Naive thymus-derived CD8-positive, alpha-beta T cell (primary cell): ENCODE data around the gene DLG2. TPM values are rescaled to one million over a fixed set of nuclear protein-coding genes. Genes with fewer than 3 reads are reported as not detected.

Source experiments
- ATAC-seq, 2 donors: fragments of 150-1000 bp; cut with Tn5 transposase in 1 of 2; sonication (Bioruptor Pico), chemical (Tn5 transposase) in 1 of 2; 1 replicate in 1 of 2; 2 replicates in 1 of 2; pipeline ENCODE4 v1.10.0; 2021; ENCODE audit warnings: mild to moderate bottlenecking in 2 of 2, moderate library complexity in 2 of 2
- POLR2A ChIA-PET: fragments of 350-600 bp; sonication (Branson Sonifier 250); formaldehyde crosslinking; loops from one replicate; lab custom pipeline; 2021; ENCODE audit warnings: antibody characterized with exemption; lab: Charles Lee
- DNase-seq, 10 donors: peaks; one replicate each; pipeline versions ENCODE4 v3.0.0 to v3.0.0-alpha.2; 2020 to 2022
- H3K27ac Mint-ChIP-seq, 10 donors: one replicate each; pipeline ENCODE4 v1.8.0; 2020 to 2022; ENCODE audit warnings: mild to moderate bottlenecking in 10 of 10, mixed read lengths in 10 of 10, moderate library complexity in 4 of 10, inconsistent platforms in 1 of 10
- H3K27me3 Mint-ChIP-seq, 5 donors: one replicate each; pipeline ENCODE4 v1.8.0; 2021 to 2022; ENCODE audit warnings: mixed read lengths in 5 of 5
- H3K36me3 Mint-ChIP-seq, 3 donors: one replicate each; pipeline ENCODE4 v1.8.0; 2020 to 2022; ENCODE audit warnings: mixed read lengths in 3 of 3, mild to moderate bottlenecking in 2 of 3, inconsistent platforms in 1 of 3
- H3K4me1 Mint-ChIP-seq, 4 donors: one replicate each; pipeline ENCODE4 v1.8.0; 2021 to 2022; ENCODE audit warnings: mixed read lengths in 4 of 4
- H3K4me3 Mint-ChIP-seq, 10 donors: one replicate each; pipeline ENCODE4 v1.8.0; 2020 to 2022; ENCODE audit warnings: mild to moderate bottlenecking in 10 of 10, mixed read lengths in 10 of 10, moderate library complexity in 6 of 10, inconsistent platforms in 1 of 10
- H3K9me3 Mint-ChIP-seq, 9 donors: one replicate each; pipeline ENCODE4 v1.8.0; 2020 to 2022; ENCODE audit warnings: mixed read lengths in 9 of 9, mild to moderate bottlenecking in 3 of 9, inconsistent platforms in 1 of 9, moderate library complexity in 1 of 9
- polyA plus RNA-seq, 3 donors: library from polyadenylated mRNA; unstranded; fragments of 300-500 nt; fragmentation: Illumina TruSeq; gene quantifications; one replicate each; pipeline ENCODE4 v1.2.3, GENCODE V29; 2021
- total RNA-seq, 8 experiments: library from RNA in 2 of 8; stranded (reverse) in 2 of 8; gene quantifications; one replicate each; pipeline ENCODE4 v1.2.3 and lab custom pipeline; 2021 to 2026

DLG2 gene
- total and polyA plus RNA-seq, 5 experiments from 2014 or later: 0.86 to 6.2 (median 2.5) TPM

DNA sequence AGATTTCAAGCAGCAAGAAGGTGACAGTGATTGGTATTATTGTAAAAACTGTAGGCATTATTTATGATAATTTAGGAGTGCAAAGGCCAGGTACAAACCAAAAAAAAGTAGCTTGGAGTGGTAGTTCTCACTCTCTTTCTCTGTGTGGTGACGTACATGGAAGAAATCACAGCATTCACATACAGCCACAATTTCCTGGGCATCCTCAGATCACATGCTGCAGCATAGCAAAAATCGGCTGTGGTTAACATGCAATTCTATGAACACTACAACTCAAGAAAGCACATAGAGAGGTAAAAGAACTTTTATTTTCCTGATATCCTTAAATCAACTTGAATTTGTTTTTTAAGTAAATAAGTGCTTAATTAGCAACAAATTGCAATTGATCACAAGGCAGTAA, 875.8 kb downstream of the DLG2 start:
- H3K36me3 Mint-ChIP-seq: peaks cover 0 to 4% (median 2%) of the 10 kb centered on the region in 3 donors
- peaks cover 0 to 4% (median 0%) of the 10 kb centered on the region in 4 donors for H3K4me1 Mint-ChIP-seq
- peaks cover 2 to 24% (median 12%) of the 10 kb centered on the region in 9 donors for H3K9me3 Mint-ChIP-seq
- DNase-seq (peak in 2 of 10 donors; percentile 3 to 7), ATAC-seq (no peak)
- POLR2A ChIA-PET: no interaction called here
- no peaks in the 10 kb centered on the region for H3K27me3 Mint-ChIP-seq
- no peak overlapping the region for H3K4me3 Mint-ChIP-seq
- no peak overlapping the region for H3K27ac Mint-ChIP-seq

DNA sequence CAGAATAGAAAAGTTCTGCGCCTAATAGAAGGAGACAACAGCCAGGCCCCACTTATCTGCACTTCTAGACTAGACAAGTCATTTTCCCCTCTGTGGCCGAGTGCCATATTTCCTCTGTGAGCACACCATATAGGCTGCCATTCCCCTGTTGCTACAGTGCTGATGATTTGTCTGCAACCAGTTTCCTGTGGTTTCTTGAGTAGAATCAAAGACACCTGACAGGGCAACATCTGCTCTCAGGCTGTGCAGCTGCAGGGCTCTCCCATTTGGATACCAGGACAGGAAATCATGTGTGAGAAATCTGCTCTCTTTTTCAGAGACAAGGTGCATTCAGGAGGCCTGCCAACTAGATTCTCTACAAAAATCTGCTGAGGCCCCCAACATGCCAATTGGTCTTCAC, 879.3 kb downstream of the DLG2 start:
- Mint-ChIP-seq H3K27ac (no peak overlapping the region), H3K4me3 (no peak overlapping the region), H3K4me1 (peaks cover 0 to 4% (median 0%) of the 10 kb centered on the region in 4 donors), H3K27me3 (no peaks in the 10 kb centered on the region), H3K9me3 (peaks cover 0 to 21% (median 11%) of the 10 kb centered on the region in 9 donors), H3K36me3 (peaks cover 0 to 4% (median 0%) of the 10 kb centered on the region in 3 donors)
- ATAC-seq: peak in 1 of 2 donors; percentile 30
- POLR2A ChIA-PET: no interaction called here
- DNase-seq: peak in 2 of 10 donors; percentile 3 to 6

DNA sequence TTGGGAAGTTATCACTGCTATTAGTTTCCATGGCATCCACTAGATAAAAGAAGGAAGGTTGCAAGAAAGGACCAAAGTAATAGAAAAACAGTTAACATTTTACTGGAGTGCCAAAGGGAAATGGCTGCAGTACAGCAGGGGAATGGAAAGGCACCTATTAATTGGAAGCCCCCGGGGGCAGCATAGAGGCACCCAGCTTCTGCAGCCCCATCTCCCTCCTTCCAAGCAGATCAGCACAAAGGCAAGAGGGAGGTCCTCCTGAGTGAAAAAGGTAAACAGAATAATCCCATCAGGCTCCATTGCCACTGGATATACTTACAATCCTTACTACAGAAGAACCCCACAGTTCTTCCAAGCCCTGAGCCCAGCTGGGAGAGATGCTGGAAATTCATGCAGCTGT, 887.1 kb downstream of the DLG2 start:
- Mint-ChIP-seq H3K36me3 (peaks cover 0 to 24% (median 9%) of the 10 kb centered on the region in 3 donors), H3K27me3 (no peaks in the 10 kb centered on the region), H3K9me3 (peaks cover 11 to 63% (median 30%) of the 10 kb centered on the region in 9 donors), H3K4me1 (no peaks in the 10 kb centered on the region), H3K4me3 (no peak overlapping the region), H3K27ac (no peak overlapping the region)
- POLR2A ChIA-PET: no interaction called here
- no peak for DNase-seq
- no peak for ATAC-seq

DNA sequence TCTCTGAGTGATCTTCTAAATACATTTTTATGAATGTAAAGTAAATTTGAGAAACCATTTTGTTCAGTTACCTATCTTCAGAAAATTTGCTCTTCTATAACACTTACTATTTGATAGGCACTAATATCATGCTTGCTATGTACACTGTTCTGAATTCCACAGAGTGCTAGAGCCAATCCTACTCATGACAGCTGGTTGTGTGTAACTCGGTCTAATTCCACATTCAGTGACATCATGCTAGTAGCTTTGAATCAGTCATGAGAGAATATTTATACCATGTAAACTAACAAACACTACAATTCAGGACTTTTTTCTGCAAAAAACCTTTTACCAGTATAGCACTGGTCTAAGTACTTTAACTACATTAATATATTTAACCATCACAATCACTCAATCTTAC, 902.9 kb downstream of the DLG2 start:
- H3K36me3 Mint-ChIP-seq: peaks cover 0 to 5% (median 3%) of the 10 kb centered on the region in 3 donors
- H3K27me3 Mint-ChIP-seq: peaks cover under 1 to 10% (median 7%) of the 10 kb centered on the region in 5 donors
- no peak overlapping the region for H3K27ac Mint-ChIP-seq
- H3K4me3 Mint-ChIP-seq: no peak overlapping the region
- ATAC-seq (no peak), DNase-seq (no peak)
- H3K9me3 Mint-ChIP-seq: peaks cover under 1 to 35% (median 11%) of the 10 kb centered on the region in 9 donors
- POLR2A ChIA-PET: no interaction called here
- H3K4me1 Mint-ChIP-seq: peaks cover 0 to 14% (median 8%) of the 10 kb centered on the region in 4 donors

DNA sequence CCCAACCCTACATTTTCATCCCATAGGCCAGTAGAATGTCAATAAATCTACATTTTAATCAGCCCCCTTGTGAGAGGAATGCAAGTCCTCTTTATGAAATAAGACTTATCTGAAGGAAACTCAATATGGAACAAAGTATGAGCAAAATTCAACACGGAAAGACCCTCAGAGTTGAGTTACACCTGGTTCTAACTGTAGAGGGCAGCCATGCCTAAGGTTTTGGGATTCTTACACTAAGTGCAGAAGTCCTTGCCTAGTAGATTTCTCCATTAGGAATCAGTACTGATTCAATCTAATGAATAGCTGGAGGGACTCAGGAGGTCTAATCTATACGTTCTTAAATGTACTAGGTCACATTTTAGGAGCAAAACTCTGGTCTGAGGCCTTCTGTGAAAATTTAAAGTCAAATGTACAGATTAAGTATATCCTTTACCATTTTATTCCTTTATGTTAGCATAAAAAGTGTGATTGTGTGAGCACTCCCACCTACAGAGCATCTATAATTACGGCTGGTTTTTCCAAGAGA, 904.5 kb downstream of the DLG2 start:
- POLR2A ChIA-PET: no interaction called here
- Mint-ChIP-seq H3K9me3 (peaks cover 0 to 28% (median 4%) of the 10 kb centered on the region in 9 donors), H3K4me3 (no peak overlapping the region), H3K36me3 (peaks cover 0 to 4% (median 0%) of the 10 kb centered on the region in 3 donors), H3K4me1 (peaks cover 0 to 14% (median 8%) of the 10 kb centered on the region in 4 donors), H3K27me3 (peaks cover 4 to 15% (median 7%) of the 10 kb centered on the region in 5 donors), H3K27ac (peak overlapping the region in 1 of 10 donors; percentile 25)
- no peak for ATAC-seq
- DNase-seq: no peak

DNA sequence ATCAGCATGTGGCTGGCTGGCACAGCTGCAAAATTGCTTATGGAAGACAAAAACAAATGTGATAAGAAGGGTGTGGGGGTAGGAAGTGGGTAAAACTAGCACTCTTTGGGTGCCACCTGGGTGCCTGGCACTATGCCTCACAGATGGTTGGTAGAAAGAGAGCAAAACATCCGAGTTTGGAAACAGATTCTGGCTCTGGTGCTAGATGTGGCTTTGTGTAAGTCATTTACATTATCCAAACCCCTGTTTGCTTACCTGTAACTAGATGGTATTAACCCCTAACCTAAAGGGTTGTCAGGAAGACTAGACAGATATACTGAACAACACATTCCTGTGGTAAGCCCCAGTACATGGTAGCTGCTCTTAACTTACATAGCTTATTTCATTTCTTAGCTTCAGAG, 905.6 kb downstream of the DLG2 start:
- Mint-ChIP-seq H3K36me3 (peaks cover 0 to 4% (median 0%) of the 10 kb centered on the region in 3 donors), H3K27ac (peak overlapping the region in 8 of 10 donors; percentile 11 to 87 (median 56)), H3K4me1 (peaks cover 0 to 14% (median 8%) of the 10 kb centered on the region in 4 donors), H3K9me3 (peaks cover 0 to 25% (median 4%) of the 10 kb centered on the region in 9 donors), H3K4me3 (peak overlapping the region; percentile 50 to 82 (median 69)), H3K27me3 (peaks cover 4 to 15% (median 7%) of the 10 kb centered on the region in 5 donors)
- POLR2A ChIA-PET: no interaction called here
- ATAC-seq (peak; percentile 64 to 79), DNase-seq (peak in 4 of 10 donors; percentile 7 to 60 (median 49))

DNA sequence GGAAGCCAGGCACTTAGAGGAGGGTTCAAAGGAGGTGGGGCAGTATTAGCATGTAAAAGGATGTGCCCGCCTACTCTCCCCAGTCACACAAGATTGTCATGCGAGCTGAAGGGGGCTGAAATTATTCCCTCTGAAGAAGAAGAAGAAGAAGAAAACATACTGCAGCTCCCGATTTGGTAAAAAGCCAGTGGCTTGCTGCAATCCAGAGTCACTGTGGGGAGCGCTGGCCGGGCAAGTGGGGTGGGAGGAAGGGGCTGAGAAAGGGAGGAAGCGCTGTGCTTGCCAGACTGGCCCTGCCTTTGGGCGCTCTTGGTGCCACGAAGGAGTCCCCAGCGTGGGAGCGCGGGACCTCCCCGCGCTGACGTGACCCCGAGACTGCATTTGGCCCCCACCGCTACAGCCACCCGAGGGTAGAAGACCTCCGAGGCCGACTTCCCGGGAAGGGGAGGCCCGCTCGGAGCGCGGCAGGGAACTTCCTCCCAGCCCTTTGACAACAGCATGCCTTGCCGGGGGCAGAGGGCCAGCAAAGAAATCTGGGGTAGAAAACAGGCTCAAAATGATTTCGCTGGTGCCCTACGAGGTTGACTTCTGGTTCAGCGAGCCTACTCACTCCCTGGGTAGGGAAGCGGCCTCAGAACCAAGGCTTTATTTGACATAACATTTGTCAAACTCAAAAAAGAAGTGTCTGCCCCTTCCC, 906.3 kb downstream of the DLG2 start:
- ATAC-seq: peak; percentile 43 to 48
- H3K36me3 Mint-ChIP-seq: peaks cover 0 to 4% (median 0%) of the 10 kb centered on the region in 3 donors
- H3K9me3 Mint-ChIP-seq: peaks cover 0 to 23% (median 4%) of the 10 kb centered on the region in 9 donors
- H3K27me3 Mint-ChIP-seq: peaks cover 4 to 15% (median 7%) of the 10 kb centered on the region in 5 donors
- H3K4me1 Mint-ChIP-seq: peaks cover 0 to 14% (median 8%) of the 10 kb centered on the region in 4 donors
- peak overlapping the region; percentile 51 to 82 (median 74) for H3K4me3 Mint-ChIP-seq
- peak in 4 of 10 donors; percentile 6 to 16 (median 12) for DNase-seq
- H3K27ac Mint-ChIP-seq: peak overlapping the region in 9 of 10 donors; percentile 32 to 87 (median 62)
- POLR2A ChIA-PET: no interaction called here

DNA sequence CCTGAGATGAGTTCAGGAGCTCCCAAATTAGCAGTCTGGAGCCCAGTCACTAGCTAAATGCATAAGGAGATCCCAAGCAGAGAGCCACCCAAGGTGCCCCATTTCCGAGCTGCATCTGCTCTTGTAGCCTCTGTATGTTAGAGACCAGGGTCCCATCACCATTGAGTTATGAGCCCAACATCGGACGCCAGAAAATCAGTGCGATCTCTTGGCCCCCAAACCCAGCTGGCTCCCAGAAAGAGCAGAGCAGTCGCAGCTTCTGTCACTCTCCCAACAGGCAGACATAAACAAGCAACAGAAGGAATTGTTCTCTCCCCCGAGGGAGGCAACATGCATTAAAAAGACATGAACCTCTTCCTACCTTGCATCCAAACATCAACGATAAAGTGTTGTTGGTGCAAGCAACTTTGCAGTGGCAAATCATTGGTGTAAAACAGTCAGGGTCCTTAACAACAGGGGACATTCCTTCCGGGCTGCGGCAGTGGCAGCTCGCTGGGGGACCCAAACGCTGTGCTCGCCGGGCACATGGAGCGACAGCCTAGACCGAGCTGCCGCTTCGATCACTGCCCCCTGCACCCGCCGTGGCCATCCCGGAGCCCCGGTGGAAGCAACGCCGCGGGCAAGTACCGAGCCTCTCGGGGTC, 907.1 kb downstream of the DLG2 start:
- peak overlapping the region in 7 of 10 donors; percentile 10 to 71 (median 44) for H3K27ac Mint-ChIP-seq

DNA sequence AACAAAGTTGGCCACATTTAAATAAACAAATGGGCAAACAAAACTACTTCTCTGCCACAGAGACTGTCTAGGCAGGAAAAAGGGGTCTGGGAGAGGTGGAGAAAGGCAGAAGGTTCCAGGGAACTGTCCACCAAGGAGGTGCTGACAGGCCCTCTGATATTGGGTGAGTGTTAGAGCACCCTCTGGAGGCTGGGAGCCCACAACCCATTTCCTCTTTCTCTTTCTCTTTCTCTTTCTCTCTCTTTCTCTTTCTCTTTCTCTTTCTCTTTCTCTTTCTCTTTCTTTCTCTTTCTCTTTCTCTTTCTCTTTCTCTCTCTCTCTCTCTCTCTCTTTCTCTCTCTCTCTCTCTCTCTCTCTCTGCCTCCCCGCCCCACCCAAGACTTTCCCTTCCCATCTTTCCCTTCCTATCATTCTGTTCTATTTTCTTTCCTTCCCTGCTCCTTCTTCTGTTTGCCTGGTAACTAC, 912.8 kb downstream of the DLG2 start:
- Mint-ChIP-seq H3K27me3 (peaks cover 0 to 7% (median 4%) of the 10 kb centered on the region in 5 donors), H3K9me3 (peaks cover 0 to 36% (median 13%) of the 10 kb centered on the region in 9 donors), H3K4me1 (peaks cover 0 to 3% (median 1%) of the 10 kb centered on the region in 4 donors), H3K27ac (peak overlapping the region in 4 of 10 donors; percentile 27 to 80 (median 40)), H3K4me3 (peak overlapping the region in 2 of 10 donors; percentile 16 to 20), H3K36me3 (peaks cover 0 to 4% (median 0%) of the 10 kb centered on the region in 3 donors)
- peak in 5 of 10 donors; percentile 20 to 61 (median 35) for DNase-seq
- ATAC-seq: peak in 1 of 2 donors; percentile 46
- POLR2A ChIA-PET: no interaction called here

More for the DNA sequence above, 907.1 kb downstream of the DLG2 start:
- Mint-ChIP-seq H3K9me3 (peaks cover 3 to 31% (median 5%) of the 10 kb centered on the region in 9 donors), H3K4me3 (peak overlapping the region; percentile 51 to 80 (median 74)), H3K27me3 (peaks cover 4 to 15% (median 7%) of the 10 kb centered on the region in 5 donors), H3K4me1 (peaks cover 0 to 15% (median 9%) of the 10 kb centered on the region in 4 donors), H3K36me3 (peaks cover 0 to 4% (median 0%) of the 10 kb centered on the region in 3 donors)
- ATAC-seq (peak in 1 of 2 donors; percentile 20), DNase-seq (peak in 1 of 10 donors; percentile 2)
- POLR2A ChIA-PET: no interaction called here

DNA sequence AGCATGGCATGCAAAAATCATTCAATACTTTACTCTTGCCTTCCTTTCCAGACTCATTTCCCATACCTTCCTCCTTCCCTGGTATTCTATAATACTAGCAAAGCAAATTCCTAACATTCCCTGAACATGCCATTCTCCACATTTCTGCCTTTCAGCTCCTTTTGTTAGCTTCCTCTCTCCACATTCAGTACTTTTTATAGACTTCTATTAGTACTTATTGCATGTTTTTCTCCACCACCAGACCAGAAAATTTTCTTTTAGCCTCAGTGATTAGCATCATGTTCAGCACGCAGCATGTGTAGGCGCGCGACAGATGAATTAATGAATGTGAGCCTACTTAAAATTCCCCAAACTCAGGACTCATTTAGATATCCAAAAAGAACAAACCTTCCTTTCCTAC, 935.3 kb downstream of the DLG2 start:
- H3K4me1 Mint-ChIP-seq: no peaks in the 10 kb centered on the region
- DNase-seq: no peak
- peaks cover 0 to 3% (median 0%) of the 10 kb centered on the region in 5 donors for H3K27me3 Mint-ChIP-seq
- peaks cover 0 to 4% (median 2%) of the 10 kb centered on the region in 3 donors for H3K36me3 Mint-ChIP-seq
- POLR2A ChIA-PET: no interaction called here
- ATAC-seq: no peak
- no peak overlapping the region for H3K27ac Mint-ChIP-seq
- H3K9me3 Mint-ChIP-seq: peaks cover 0 to 62% (median 8%) of the 10 kb centered on the region in 9 donors
- H3K4me3 Mint-ChIP-seq: no peak overlapping the region

DNA sequence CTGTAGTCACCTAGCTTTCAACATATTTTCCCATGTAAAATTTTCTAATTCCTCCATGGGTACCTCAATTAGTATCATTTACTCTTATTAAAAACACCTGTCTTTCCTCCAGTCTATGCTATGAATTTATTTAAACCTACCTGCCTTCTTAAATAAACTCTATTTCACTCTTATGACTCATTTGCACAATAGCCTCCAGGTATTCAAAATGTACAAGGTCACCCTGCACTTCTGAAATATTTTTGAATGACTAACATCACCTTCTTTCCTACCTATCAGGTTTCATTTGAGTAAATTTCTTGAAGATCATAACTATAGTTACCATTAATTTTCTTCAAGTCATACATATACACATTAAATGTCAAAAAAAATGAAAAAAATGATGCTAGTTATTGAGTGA, 939.7 kb downstream of the DLG2 start:
- Mint-ChIP-seq H3K9me3 (peaks cover 0 to 42% (median 7%) of the 10 kb centered on the region in 9 donors), H3K36me3 (peaks cover 0 to 4% (median 3%) of the 10 kb centered on the region in 3 donors), H3K27ac (no peak overlapping the region), H3K27me3 (peaks cover 0 to 7% (median 0%) of the 10 kb centered on the region in 5 donors), H3K4me1 (no peaks in the 10 kb centered on the region), H3K4me3 (no peak overlapping the region)
- POLR2A ChIA-PET: no interaction called here
- ATAC-seq (no peak), DNase-seq (no peak)

DNA sequence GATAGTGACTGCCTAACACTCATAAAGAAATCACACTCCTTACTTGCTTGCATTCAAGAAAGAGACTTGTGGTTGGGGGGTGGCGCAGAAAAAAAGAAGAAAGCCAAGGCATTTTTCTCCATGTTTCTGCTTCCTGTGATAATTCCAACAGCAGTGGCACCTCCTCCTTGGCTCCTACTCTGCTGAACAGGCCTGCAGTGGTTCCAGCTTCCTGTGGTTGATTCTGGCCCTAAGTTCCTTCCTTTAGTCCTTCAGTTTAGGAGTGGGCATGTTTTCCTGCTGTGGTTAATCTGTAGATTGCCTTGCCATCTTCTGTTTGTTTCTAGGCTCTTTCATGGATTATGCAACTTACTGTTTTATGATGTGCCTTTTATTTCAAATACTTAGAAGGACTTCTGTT, 940.4 kb downstream of the DLG2 start:
- no peak for DNase-seq
- Mint-ChIP-seq H3K4me3 (no peak overlapping the region), H3K27ac (peak overlapping the region in 1 of 10 donors; percentile 7), H3K4me1 (no peaks in the 10 kb centered on the region), H3K9me3 (peaks cover 0 to 36% (median 5%) of the 10 kb centered on the region in 9 donors), H3K36me3 (peaks cover 0 to 5% (median 4%) of the 10 kb centered on the region in 3 donors), H3K27me3 (peaks cover 0 to 7% (median 0%) of the 10 kb centered on the region in 5 donors)
- no peak for ATAC-seq
- POLR2A ChIA-PET: no interaction called here
